Gastroesophageal sphincter (tissue), 4 donors: ENCODE data around the gene BCAP29. TPM values are rescaled to one million over a fixed set of nuclear protein-coding genes. Genes with fewer than 3 reads are reported as not detected.
A peak's percentile ranks its signal among the peaks of the same experiment; 100 is the strongest.

Experiments
- ATAC-seq: fragments of 150-250 bp; one replicate; pipeline ENCODE4 v1.9.1; 2016; ENCODE audit warnings: mild to moderate bottlenecking, moderate library complexity
- H3K27ac ChIP-seq, 4 donors: fragments of 200-600 bp; sonication (generic) in 3 of 4; 1 replicate in 3 of 4; 2 replicates in 1 of 4; pipeline ENCODE4 v1.5.1; 2016 to 2019
- H3K27me3 ChIP-seq: fragments of 200-600 bp; sonication (generic); one replicate; pipeline ENCODE4 v1.5.1; 2019
- H3K36me3 ChIP-seq, 2 donors: fragments of 200-600 bp; sonication (generic); one replicate each; pipeline ENCODE4 v1.5.1; 2019; ENCODE audit warnings: control low read depth in 1 of 2
- H3K4me1 ChIP-seq, 3 donors: fragments of 200-600 bp; sonication (generic); 1 replicate in 2 of 3; 2 replicates in 1 of 3; pipeline ENCODE4 v1.5.1; 2016 to 2019; ENCODE audit warnings: control low read depth in 2 of 3
- H3K4me3 ChIP-seq, 2 donors: fragments of 200-600 bp; sonication (generic); one replicate each; pipeline ENCODE4 v1.5.1; 2019; ENCODE audit warnings: mild to moderate bottlenecking in 1 of 2, moderate library complexity in 1 of 2
- H3K9me3 ChIP-seq, 3 donors: fragments of 200-600 bp; sonication (generic); one replicate each; pipeline ENCODE4 v1.5.1; 2017 to 2019; ENCODE audit warnings: control low read depth in 2 of 3
- EP300 ChIP-seq: sonication (generic); formaldehyde crosslinking; IDR thresholded peaks from one replicate; pipeline ENCODE4 v1.6.1; 2017; ENCODE audit warnings: antibody characterized with exemption, mild to moderate bottlenecking
- POLR2A ChIP-seq, 2 donors: fragments of 450-650 bp; IDR thresholded peaks; one replicate each; pipeline ENCODE4 v1.6.1; 2017; ENCODE audit warnings: antibody characterized with exemption in 2 of 2, mild to moderate bottlenecking in 2 of 2, moderate library complexity in 1 of 2
- POLR2AphosphoS5 ChIP-seq: sonication (generic); formaldehyde crosslinking; IDR thresholded peaks from one replicate; pipeline ENCODE4 v1.6.1; 2017; ENCODE audit warnings: antibody characterized with exemption
- WGBS, 2 donors: methylation state at CpG; one replicate each; pipeline ENCODE4 v1.1.5; 2018; ENCODE audit warnings: low coverage in 1 of 2; 5-methylcytosine and 5-hydroxymethylcytosine counted together
- total RNA-seq, 4 donors: library from RNA; depleted of rRNA; stranded (reverse); fragments of >200 nt; gene quantifications; one replicate each; pipeline ENCODE4 v1.1.0, GENCODE V29; 2016
- TF ChIP-seq, protein P1 (sequence below), 4 experiments: fragments of 200-600 bp in 2 of 4; fragments of 450-650 bp in 2 of 4; sonication (generic) in 1 of 4; IDR thresholded peaks; one replicate each; pipeline ENCODE4 v1.5.1; 2017 to 2019; ENCODE audit warnings: antibody characterized with exemption in 4 of 4, mild to moderate bottlenecking in 2 of 4, moderate library complexity in 2 of 4

BCAP29 gene
- total RNA-seq, 4 donors from 2014 or later, result 125 to 199 (median 136) TPM

DNA sequence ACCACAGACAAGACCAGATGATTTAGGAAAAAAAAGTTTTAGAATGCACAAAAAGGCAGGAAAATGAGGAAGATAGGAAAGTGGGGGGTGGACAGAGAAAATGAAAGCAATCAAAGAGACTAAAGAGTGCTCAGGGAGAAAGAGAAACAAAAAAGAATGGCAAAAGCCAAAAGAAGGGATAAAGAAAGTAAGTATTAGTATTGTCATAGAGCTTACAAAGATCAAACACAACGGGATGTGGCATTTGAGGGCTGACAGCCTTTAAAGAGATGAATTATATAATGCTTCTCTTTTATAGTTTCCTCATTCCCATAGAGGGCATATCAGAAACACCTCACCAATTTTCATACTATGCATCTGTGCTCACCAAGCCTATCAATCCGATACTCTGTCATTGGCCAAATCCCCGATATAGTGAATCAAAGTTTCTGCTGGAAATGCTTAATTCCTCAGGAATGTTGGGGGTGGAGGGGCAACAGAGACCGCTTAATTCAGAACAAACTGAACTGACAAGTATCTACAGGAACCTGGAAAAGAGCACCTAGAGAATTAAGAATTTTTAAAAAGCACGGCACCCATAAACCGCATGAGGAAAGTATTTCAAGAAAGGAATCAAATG is 19.0 kb upstream of the BCAP29 start:
- Histone ChIP-seq H3K27ac (no peak overlapping the region), H3K27me3 (no peaks in the 10 kb centered on the region), H3K4me3 (no peak overlapping the region), H3K4me1 (peaks cover 3 to 53% (median 5%) of the 10 kb centered on the region in 3 donors), H3K36me3 (peaks cover 0 to 19% of the 10 kb centered on the region in 2 donors), H3K9me3 (no peaks in the 10 kb centered on the region)
- no peak for ATAC-seq
- WGBS, 2 donors, result 85 to 92% methylated on average over 3 to 6 of the region's 6 CpGs
- TF ChIP-seq EP300 (no peak), POLR2AphosphoS5 (no peak), POLR2A (IDR thresholded peaks at IDR 0.05) (no peak)
- TF ChIP-seq, protein P1, sequence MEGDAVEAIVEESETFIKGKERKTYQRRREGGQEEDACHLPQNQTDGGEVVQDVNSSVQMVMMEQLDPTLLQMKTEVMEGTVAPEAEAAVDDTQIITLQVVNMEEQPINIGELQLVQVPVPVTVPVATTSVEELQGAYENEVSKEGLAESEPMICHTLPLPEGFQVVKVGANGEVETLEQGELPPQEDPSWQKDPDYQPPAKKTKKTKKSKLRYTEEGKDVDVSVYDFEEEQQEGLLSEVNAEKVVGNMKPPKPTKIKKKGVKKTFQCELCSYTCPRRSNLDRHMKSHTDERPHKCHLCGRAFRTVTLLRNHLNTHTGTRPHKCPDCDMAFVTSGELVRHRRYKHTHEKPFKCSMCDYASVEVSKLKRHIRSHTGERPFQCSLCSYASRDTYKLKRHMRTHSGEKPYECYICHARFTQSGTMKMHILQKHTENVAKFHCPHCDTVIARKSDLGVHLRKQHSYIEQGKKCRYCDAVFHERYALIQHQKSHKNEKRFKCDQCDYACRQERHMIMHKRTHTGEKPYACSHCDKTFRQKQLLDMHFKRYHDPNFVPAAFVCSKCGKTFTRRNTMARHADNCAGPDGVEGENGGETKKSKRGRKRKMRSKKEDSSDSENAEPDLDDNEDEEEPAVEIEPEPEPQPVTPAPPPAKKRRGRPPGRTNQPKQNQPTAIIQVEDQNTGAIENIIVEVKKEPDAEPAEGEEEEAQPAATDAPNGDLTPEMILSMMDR (IDR thresholded peaks at IDR 0.05), result no peak

DNA sequence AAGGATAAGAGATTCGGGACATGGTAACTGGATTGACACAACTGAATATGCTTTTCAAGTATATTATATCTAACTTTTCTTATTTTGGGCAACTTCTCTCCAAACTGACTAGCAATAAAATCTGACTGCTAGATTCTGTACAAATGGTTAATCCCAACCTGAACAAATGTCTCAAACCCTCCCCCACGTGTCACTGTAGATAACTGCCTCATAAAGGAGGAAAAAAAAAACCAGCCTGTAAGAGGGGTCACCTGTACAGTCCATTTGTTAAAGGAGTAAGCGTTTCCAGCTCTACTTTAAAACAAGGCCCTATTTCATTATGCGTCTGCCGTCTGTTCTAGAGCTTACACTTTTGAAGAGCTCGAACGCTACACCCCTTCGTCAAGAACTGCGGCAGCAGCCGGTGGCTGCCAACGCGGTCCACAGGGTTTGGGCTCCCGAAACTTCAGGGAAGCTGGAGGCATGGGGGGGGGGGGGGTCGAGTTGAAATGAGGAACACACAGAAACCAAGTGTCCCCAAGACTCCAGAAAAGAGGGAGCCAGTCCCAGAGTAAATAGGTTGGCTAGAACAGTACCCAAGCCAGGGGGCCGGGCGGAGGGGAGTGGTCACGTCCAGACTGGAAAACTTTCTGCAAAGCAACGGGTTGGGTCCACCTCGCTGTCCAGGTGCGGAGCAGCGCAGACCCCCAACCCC is 16.8 kb upstream of the BCAP29 start:
- H3K9me3 ChIP-seq, result no peaks in the 10 kb centered on the region
- H3K36me3 ChIP-seq, result no peaks in the 10 kb centered on the region
- H3K27me3 ChIP-seq, result no peaks in the 10 kb centered on the region
- peak; percentile 72 for ATAC-seq
- peaks cover 3 to 53% (median 5%) of the 10 kb centered on the region in 3 donors for H3K4me1 ChIP-seq
- 8 to 10% methylated on average over 5 of the region's 21 CpGs for WGBS, 2 donors
- TF ChIP-seq POLR2AphosphoS5 (no peak), EP300 (no peak), POLR2A (IDR thresholded peaks at IDR 0.05) (no peak)
- TF ChIP-seq, protein P1 (IDR thresholded peaks at IDR 0.05), result no peak
- peak overlapping the region; percentile 78 to 94 (median 92) for H3K27ac ChIP-seq
- peak overlapping the region; percentile 78 to 86 for H3K4me3 ChIP-seq

DNA sequence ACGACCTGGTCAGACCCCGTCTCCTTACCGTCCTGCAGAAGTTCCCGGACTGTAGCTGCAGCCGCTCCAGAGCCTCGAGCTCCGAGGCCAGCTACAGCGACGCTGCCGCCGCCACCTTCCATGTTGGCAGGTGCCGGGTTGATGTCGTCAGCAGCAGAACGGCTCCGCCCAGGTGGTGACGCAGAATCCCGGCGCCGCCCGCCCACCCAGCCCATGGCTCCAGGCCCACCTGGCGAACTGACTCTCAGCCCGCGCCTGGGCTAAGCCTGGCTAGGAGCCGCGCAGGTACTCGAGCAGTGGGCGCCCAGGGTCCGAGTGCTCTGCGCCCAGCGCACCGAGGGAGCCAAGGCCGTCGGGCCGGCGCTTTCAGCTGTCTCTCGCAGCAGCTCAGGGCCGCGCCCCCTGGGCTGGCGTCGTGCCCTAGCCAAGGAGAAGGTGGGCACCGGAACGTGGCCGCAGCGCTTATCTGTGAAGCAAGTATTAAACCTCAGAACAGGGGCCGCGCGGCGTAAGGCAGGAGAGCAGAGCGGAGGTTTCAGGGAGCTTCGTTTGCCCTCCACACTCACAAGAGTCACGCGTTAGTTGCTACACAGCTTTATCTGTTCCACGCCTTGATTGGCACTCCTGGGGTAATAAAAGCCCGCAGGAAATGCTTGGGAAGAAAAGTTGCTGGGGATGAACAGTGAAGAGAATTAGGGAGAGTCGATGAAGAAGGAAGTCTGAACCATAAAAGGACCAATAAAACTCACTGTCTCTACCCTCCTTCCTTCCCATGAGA is 16.1 kb upstream of the BCAP29 start, which contains the start of the genes COG5 and DUS4L:
COG5 (minus strand) TSS at position 146 of the 778 bp plus-strand sequence; CDS start at position 122, 24 bp downstream.
DUS4L (plus strand) TSS at position 197 of the 778 bp plus-strand sequence. CDS start 3,100 bp downstream, outside the sequence.
- peak; percentile 96 for ATAC-seq
- Histone ChIP-seq H3K27me3 (no peaks in the 10 kb centered on the region), H3K9me3 (no peaks in the 10 kb centered on the region), H3K4me1 (peaks cover 3 to 53% (median 5%) of the 10 kb centered on the region in 3 donors), H3K27ac (peak within 1 kb of the TSS; percentile 78 to 94 (median 92)), H3K36me3 (no peaks in the 10 kb centered on the region), H3K4me3 (peak within 1 kb of the TSS; percentile 78 to 86)
- TF ChIP-seq POLR2A (IDR thresholded peaks at IDR 0.05) (peak; percentile 47 to 55), POLR2AphosphoS5 (peak; percentile 91), EP300 (no peak)
- TF ChIP-seq, protein P1 (IDR thresholded peaks at IDR 0.05), result no peak
- 0% methylated on average over 2 to 12 of the region's 55 CpGs for WGBS, 2 donors

DNA sequence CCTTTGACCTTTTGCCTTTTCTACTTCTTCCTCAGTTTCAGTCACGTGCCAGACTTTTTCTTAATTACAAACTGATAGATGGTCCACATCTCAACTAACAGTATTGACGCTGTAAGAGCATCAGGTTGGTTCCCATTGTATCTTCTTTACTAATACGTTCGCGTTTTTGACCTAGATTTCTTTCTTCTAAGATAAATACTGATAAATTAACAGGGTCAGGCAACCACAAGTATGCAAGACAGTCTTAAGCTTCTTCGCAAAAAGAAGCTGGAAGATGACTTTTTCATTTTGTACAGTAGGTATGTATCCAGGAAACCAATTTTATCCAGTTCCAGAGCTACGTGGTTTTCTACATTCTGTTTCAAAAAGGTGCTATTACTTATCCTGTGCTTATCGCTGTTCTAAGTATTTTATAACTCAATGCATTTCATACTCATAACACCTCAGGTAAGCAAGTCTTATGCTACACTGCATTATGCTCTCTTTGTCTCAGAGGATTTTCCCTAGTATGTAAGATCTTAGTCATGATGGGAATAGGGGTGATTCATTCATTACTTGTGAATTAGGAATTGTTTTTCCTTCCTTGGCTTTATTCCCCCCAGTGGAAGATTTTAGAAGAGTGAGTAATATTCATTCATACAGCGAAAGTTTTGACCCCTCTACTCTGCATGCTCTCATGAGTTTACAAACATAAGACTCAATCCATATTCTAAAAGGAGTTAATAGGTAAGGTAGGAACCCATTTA is 15.3 kb upstream of the BCAP29 start:
- no peak for ATAC-seq
- Histone ChIP-seq H3K9me3 (no peaks in the 10 kb centered on the region), H3K27me3 (no peaks in the 10 kb centered on the region), H3K4me3 (peak overlapping the region; percentile 78 to 86), H3K4me1 (peaks cover 3 to 49% (median 5%) of the 10 kb centered on the region in 3 donors), H3K36me3 (no peaks in the 10 kb centered on the region), H3K27ac (peak overlapping the region; percentile 78 to 94 (median 92))
- TF ChIP-seq POLR2AphosphoS5 (peak; percentile 7), POLR2A (IDR thresholded peaks at IDR 0.05) (no peak)
- TF ChIP-seq, protein P1 (IDR thresholded peaks at IDR 0.05), result no peak
- WGBS, 2 donors, result 40 to 49% methylated on average over 6 to 9 of the region's 9 CpGs
